Lower lobe of right lung (tissue), 2 donors: ENCODE data around the gene MACROD1. TPM values are rescaled to one million over a fixed set of nuclear protein-coding genes. Genes with fewer than 3 reads are reported as not detected.

Experiments used
- ATAC-seq, 2 donors: fragments of 200-7000 bp; cut with Tn5 transposase; one replicate each; pipeline ENCODE4 v1.9.1; 2020 to 2022; ENCODE audit warnings: mild to moderate bottlenecking in 2 of 2, moderate library complexity in 2 of 2
- DNase-seq: peaks from one replicate; pipeline ENCODE4 v3.0.0-alpha.2; 2020
- H3K27ac ChIP-seq: fragments of 200-600 bp; one replicate; pipeline ENCODE4 v1.8.0; 2022
- H3K27me3 ChIP-seq: fragments of 200-600 bp; one replicate; pipeline ENCODE4 v1.8.0; 2022; ENCODE audit warnings: low read depth
- H3K36me3 ChIP-seq: fragments of 200-600 bp; one replicate; pipeline ENCODE4 v1.8.0; 2022; ENCODE audit warnings: mild to moderate bottlenecking
- H3K4me1 ChIP-seq: fragments of 200-600 bp; one replicate; pipeline ENCODE4 v1.8.0; 2022
- H3K4me3 ChIP-seq: fragments of 200-600 bp; one replicate; pipeline ENCODE4 v1.8.0; 2022; ENCODE audit warnings: mild to moderate bottlenecking
- H3K9me3 ChIP-seq: fragments of 200-600 bp; one replicate; pipeline ENCODE4 v1.8.0; 2022
- CTCF ChIP-seq: fragments of 200-600 bp; IDR thresholded peaks from one replicate; pipeline ENCODE4 v1.8.0; 2022; ENCODE audit warnings: antibody characterized with exemption, mild to moderate bottlenecking
- intact Hi-C: fragments of 100-400 bp; cut with DNase I; formaldehyde crosslinking; loops from one replicate; pipeline ENCODE4 v1.11.0; 2022
- total RNA-seq: library from RNA; stranded (reverse); fragmentation: NEBNext Ultra II Directional; extraction: Animal tissue kit (Norgen Biotek cat#: 25700); gene quantifications from one replicate; pipeline ENCODE4 v1.2.1, GENCODE V29; 2021
- donor health status: DM: no; HTN: yes; CAD: no; lungs with severe emphysema.

The MACROD1 gene
- total RNA-seq, 1 donor from 2014 or later = 15.0 TPM

- TF ChIP-seq CTCF = no peak
- peaks cover 44% of the 10 kb centered on the region for H3K36me3 ChIP-seq
- ATAC-seq = no peak
- no peak for DNase-seq
- H3K27ac ChIP-seq = peak overlapping the region; percentile 85
- no peaks in the 10 kb centered on the region for H3K27me3 ChIP-seq
- peaks cover 49% of the 10 kb centered on the region for H3K4me1 ChIP-seq
- H3K9me3 ChIP-seq = no peaks in the 10 kb centered on the region
- H3K4me3 ChIP-seq = no peak overlapping the region
- intact Hi-C loops = no loop called here
Measured at GRCh38 chr11:64208796-64209562, 43.1 kb upstream of the MACROD1 start.

- Histone ChIP-seq H3K27ac (peak overlapping the region; percentile 85), H3K4me3 (peak overlapping the region; percentile 64), H3K4me1 (peaks cover 50% of the 10 kb centered on the region), H3K27me3 (no peaks in the 10 kb centered on the region), H3K36me3 (peaks cover 51% of the 10 kb centered on the region), H3K9me3 (no peaks in the 10 kb centered on the region)
- ATAC-seq (no peak), DNase-seq (no peak)
- TF ChIP-seq CTCF = no peak
- intact Hi-C loops = no loop called here
Measured at GRCh38 chr11:64208086-64208795, 42.3 kb upstream of the MACROD1 start.

GRCh38 chr11:64207256-64208085 is 41.6 kb upstream of the MACROD1 start:
- peak; percentile 79 for DNase-seq
- no peaks in the 10 kb centered on the region for H3K27me3 ChIP-seq
- H3K36me3 ChIP-seq = peaks cover 54% of the 10 kb centered on the region
- H3K27ac ChIP-seq = peak overlapping the region; percentile 85
- intact Hi-C loops = no loop called here
- no peaks in the 10 kb centered on the region for H3K9me3 ChIP-seq
- peak overlapping the region; percentile 64 for H3K4me3 ChIP-seq
- no peak for TF ChIP-seq CTCF
- peaks cover 50% of the 10 kb centered on the region for H3K4me1 ChIP-seq
- ATAC-seq = peak; percentile 58

GRCh38 chr11:64206457-64207255 is 40.7 kb upstream of the MACROD1 start, which contains the start of gene FERMT3:
Gene FERMT3, plus strand, starts transcription at chr11:64206721. Its CDS starts 644 bp downstream, at chr11:64207365.
- intact Hi-C loops = no loop called here
- Histone ChIP-seq H3K27ac (peak within 1 kb of the TSS; percentile 85), H3K36me3 (peaks cover 54% of the 10 kb centered on the region), H3K4me3 (peak within 1 kb of the TSS; percentile 64), H3K9me3 (no peaks in the 10 kb centered on the region), H3K27me3 (no peaks in the 10 kb centered on the region), H3K4me1 (peaks cover 50% of the 10 kb centered on the region)
- ATAC-seq (peak; percentile 66 to 77), DNase-seq (peak; percentile 89)
- no peak for TF ChIP-seq CTCF
